NCI-H128 (cell line): ENCODE data around the gene CES1.
"Not testable (repeated sequence)": the region's sequence is repeated elsewhere in the genome, so short reads cannot be mapped to it uniquely, and the experiment has no call there.

Experiments
- DNase-seq: peaks from one replicate; lab custom pipeline; 2025; ENCODE audit not compliant: unreplicated experiment; lab: John Stamatoyannopoulos, UW

CES1 gene

GRCh38 chr16:55832773-55833691, at the start of gene CES1:
CES1 (minus strand) TSS chr16:55833096; CDS start chr16:55833055, 41 bp downstream.
- no peak for DNase-seq

GRCh38 chr16:55876854-55877253, 44.0 kb upstream of the CES1 start:
- DNase-seq = no peak

GRCh38 chr16:55875273-55875672, 42.4 kb upstream of the CES1 start, which contains the start of gene CES5A:
CES5A (minus strand) TSS chr16:55875373; CDS start chr16:55875221, 152 bp downstream.
- no peak for DNase-seq

DNA sequence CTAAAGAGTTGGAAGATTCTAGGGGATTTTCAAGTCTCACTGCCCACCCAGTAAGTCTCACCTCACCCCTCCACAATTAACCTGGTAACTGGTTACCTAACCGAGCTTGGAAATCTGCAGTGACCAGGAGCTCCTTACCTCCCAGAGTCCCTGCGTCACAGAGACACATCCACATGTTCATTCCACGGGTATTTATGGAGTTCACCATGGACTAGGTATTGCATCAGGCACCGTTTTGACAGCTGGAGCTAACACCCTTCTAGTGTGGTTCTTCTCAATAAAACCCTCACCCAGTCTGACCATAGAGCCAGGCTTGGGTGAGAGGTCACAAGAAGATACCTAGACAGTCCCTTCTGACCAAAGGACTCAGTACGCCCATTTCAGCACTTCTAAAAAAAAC, 40.2 kb upstream of the CES1 start:
- no peak for DNase-seq

- DNase-seq = no peak
These were observed 39.2 kb upstream of the CES1 start for GRCh38 chr16:55872130-55872529.

- no peak for DNase-seq
These were observed 38.6 kb upstream of the CES1 start for GRCh38 chr16:55871411-55872038.

- DNase-seq = no peak
These were observed 36.1 kb upstream of the CES1 start for GRCh38 chr16:55868980-55869379.

DNA sequence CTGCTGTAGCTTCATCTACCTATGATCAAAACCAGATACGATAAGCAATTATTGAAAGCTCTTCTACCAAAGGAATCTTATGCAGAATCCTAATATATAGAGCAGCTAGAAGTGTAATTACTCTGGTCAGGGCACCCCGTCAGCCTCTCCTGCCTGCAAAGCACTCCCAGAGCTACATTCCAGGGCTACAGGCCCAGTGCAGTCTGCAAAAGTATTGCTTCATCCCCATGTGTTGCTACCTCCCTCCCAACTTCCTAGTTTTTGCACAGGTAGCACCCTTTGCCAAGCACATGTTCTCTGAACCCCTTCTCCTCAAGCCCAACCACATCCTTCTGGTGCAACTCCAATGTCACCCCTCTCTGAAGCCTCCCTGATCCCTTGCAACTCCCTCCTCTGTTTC, 35.2 kb upstream of the CES1 start:
- no peak for DNase-seq

DNA sequence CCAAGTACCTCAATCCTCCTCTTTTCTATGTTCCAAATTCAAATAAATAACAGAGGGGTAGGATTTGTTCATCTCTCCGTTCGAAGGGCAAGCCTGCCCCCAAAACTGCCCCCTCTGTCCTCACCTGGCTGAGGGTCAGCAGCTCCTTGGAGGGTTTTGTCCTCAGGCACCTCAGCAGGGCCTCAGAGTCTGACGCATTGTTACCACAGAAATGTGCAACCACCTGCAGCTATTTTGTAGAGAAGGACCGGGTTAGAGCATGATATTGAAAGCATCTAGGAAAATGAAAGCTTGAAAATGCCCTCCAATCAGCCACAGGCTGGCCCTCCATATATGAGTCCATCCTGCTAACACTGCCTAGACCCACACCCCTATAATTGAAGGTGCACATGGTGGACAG, 28.4 kb upstream of the CES1 start:
- no peak for DNase-seq

- DNase-seq = not testable (repeated sequence)
These were observed 24.8 kb upstream of the CES1 start for GRCh38 chr16:55857650-55858049.

GRCh38 chr16:55856950-55857349, 24.1 kb upstream of the CES1 start:
- DNase-seq = no peak

GRCh38 chr16:55853114-55853513, 20.2 kb upstream of the CES1 start:
- DNase-seq = no peak

GRCh38 chr16:55849536-55849935, 16.6 kb upstream of the CES1 start:
- no peak for DNase-seq

- no peak for DNase-seq
These were observed 13.9 kb upstream of the CES1 start for GRCh38 chr16:55846598-55847346.

DNA sequence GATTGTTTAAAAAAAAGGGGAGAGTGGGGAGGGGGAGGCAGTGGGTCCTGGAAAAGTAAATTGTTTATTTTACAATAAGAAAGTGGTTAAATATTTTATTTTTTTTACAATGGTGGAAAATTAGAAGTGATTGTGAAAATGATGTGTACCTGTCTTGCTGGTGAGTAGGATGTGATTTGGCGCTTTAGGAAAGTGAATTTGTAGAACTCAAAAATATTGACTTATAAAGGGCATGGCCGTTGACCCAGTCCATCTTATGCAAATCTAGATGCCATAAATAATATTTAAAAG, 10.2 kb upstream of the CES1 start:
- no peak for DNase-seq

DNA sequence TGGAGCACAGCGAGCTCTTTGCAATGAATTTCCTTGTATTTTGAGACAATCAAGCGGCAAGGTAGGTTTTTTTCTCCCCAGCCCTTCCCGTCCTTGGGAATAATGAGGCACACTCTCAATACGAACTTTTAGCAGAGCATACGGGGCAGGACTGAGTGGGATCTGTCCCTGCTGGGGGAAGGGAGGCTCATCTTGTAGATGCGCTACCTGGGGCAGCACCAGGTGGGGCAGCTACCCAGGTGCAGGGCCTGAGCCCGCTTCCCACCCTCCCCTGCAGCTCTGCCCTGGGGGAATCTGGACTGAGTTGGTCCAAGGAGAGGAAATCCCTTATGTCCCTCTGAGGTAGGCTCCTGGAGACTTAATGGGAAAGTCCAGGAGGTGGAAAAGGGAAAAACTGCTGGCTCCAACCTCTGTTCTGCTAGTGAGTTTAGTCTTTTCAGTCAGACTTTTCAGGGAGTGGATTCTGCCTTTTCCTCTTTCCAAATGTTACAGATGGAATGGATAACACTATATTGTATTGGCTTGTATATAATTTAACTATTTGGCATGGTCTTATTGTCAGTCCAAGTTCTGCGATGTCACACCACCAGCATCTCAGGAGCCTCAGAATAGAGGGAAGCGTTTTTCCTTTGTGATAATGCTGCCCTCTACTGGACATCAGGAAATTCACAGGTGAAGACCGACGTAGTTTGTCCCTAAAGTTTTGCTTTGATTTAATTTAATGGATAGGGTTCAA, 9.6 kb upstream of the CES1 start:
- no peak for DNase-seq

DNA sequence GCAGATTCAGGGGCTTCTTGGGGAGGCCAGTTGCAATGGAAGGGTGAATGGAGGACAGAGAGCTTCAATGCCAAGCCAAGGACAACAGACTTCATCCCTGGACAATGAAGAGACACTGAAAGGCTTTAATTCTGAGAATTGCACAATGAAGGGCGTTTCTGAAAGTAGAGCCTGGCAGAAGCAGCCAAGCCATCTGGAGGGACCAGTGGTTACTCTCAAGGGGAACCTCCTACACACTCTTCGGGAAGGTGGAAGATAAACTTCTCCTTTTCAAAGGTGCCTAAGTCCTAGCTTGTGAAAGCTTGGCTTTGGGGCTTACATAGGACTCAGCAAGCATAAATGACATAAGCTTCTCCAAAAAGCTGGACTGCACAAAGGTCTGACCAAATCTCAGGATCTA, 6.2 kb upstream of the CES1 start:
- no peak for DNase-seq

DNA sequence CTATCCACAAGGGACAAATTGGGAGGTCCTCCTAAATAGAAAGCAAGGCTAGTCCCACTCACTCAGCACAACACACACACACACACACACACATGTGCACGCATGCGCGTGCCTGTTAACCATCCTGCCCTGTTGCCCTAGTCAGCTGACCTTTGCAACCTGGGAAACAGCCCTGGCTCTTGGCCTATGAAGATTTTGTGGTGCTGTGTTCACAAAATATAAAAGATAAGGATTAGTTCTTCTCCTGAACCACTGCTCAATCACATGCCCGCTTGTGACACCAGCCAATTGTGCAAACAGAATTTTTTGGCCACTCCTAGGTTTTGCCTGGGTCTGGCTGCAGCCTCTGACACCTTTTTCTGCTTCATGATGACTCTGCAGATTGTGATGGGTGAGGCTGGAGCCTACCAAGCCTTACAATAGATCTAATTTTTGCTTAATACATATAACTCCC, 3.3 kb upstream of the CES1 start:
- no peak for DNase-seq

GRCh38 chr16:55835581-55835980, 2.7 kb upstream of the CES1 start:
- no peak for DNase-seq

DNA sequence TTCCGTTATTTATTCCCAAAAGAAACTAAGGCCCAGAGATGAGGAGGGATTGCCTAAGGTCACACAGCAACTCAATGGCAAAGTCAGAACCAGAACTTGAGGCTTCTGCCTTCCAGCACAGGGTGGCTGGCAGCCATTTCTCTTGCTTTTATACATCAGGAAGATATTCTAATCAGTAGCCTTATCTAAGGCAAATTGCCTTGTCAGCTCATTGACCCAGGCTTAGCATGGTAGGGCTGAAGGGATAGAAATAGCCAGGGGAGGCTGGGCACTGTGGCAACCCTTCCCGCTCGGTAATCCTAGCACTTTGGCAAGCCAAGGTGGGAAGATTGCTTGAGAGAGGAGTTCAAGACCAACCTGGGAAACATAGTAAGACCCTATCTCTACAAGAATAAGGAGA, 2.3 kb upstream of the CES1 start:
- DNase-seq = not testable (repeated sequence)

GRCh38 chr16:55834049-55834448, 1.2 kb upstream of the CES1 start:
- DNase-seq = no peak
